ENCODE results near the gene TBL1X.
"Not testable (repeated sequence)": the region's sequence is repeated elsewhere in the genome, so short reads cannot be mapped to it uniquely, and the experiment has no call there.

Gene TBL1X

GRCh38 chrX:9500584-9500983 lies 35.7 kb downstream of the TBL1X start:
- DNase-seq = no peak

- DNase-seq = no peak
Measured at GRCh38 chrX:9501362-9501761, 36.5 kb downstream of the TBL1X start.

DNA sequence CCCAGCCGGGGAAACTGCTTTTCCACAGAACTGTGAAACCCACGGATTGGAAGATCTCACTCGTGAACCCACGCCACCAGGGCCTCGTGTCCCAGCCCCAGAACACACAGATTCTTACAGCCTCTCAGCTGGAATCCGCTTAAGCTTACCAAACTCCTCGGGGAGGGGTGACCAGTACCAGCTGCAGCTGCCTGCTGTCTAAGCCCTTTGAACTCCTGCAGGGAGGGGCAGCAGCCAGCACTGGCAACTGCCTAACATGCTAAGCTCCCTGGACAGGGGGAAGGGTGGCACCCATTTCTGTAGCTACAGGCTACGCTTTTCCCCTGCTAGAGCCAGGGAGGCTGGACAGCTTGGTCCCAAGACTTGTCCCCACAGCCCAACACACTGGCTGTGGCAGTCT lies 38.4 kb downstream of the TBL1X start:
- DNase-seq = no peak

DNA sequence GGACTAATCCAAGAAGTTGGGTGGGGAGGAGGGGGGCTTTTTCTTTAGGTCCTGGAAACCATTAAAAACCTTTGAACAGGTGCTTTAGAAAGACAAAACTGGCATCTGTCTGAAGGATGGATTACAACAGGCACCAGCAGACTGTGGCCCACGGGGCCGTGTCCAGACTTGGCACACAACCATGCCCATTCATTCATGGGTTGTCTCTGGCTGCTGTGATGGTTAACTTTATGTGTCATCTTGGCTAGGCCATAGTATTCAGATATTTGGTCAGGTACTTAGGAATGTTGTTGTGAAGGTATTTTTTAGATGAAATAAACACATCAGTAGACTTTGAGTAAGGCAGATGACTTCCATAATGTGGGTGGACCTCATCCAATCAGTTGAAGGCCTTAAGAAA lies 45.5 kb downstream of the TBL1X start:
- DNase-seq = no peak

GRCh38 chrX:9510980-9511379 lies 46.1 kb downstream of the TBL1X start:
- no peak for DNase-seq

DNA sequence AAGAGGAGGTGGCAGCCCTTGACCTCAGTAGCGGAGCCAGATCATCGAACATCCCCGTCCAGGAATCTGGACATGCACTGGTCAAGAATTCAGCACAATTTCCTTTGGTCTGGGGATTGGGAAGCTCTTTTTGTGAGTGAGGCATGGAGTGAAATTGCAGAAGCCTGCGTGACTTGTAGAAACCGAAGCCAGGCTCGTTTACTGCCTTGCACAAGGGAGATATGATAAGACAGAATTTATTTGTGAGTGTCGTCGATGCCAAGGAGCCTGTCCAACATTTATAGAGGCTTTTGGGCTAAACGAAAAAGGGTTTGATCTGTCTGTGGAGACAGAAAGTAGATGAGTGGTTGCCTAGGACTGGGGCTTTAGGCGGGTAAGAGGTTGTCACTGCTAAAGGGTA lies 50.6 kb downstream of the TBL1X start:
- no peak for DNase-seq

DNA sequence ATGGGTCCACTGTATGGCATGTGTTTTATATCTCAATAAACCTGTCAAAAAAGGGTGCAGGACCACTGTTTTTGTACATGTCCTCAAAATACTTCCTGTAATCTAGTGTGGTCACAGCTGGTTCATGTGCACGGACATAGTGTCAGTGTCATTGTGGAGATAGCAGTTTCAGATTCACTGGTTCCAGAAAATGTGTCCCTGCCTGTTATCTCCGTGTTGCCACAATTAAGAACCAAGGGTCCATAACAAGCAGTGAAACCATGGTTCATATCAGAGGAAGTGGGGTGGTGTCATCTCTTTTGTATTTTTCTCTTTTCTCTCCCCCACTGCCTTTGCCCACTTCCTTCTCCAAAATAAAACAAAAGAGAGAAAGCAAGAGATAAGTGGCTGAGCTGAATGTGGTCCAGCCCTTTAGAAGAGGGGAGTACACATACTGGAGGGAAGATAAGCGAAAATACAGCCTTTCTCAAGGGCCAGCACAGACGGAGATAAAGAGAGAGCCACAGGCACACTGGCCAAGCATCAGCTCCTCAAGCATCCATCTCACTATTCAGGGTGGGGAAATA lies 51.2 kb downstream of the TBL1X start:
- no peak for DNase-seq

GRCh38 chrX:9516635-9517034 lies 51.8 kb downstream of the TBL1X start:
- DNase-seq = no peak

DNA sequence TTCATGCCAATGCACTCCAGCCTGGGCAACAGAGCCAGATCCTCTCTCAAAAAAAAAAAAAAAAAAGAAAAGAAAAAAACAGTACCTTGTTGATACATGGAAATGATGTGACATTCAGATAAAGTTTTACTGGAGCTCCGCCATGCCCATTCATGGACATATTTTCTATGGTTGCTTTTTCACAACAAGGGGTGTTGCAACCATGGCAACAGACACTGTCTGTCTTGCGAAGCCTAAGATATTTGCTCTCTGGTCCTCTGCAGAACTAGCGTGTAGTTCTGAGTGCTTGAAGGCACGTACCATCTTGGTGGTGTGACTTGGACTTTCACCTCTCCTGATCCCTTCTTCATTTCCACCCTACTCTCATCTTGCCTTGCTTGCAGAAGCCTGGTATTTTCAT lies 53.2 kb downstream of the TBL1X start:
- no peak for DNase-seq

- no peak for DNase-seq
Measured at GRCh38 chrX:9518889-9519288, 54.0 kb downstream of the TBL1X start.

DNA sequence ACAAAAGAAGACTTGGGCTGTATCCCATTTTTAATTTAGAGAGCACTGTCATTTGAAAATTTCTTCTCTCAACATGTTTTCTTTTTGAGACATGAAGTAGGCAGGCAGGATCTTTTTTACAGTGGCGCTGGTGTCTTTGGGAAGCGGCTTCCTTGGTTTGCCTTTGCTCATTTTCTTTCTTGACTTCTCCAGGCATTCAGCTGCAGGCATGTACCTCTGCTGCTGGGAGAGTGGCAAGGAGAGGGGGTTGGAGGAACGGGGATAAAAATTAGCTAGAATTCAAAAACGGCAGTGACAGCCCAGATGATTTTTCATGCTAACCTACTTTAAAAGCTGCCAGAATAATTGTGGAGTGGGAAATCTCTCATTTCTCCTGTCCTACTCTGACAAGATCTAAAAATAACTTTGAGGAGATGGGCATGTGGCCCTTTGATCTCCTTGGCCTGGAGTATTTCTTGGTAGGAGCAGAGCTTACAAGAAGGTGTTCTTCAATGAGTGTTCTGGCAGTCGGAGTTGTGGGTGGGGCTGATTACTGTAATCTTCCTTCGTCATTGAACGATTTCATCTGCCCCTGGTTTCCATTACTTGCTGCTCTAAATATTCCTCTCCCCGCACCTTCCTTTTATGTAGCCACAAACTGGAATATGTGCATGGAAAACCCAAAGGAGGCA lies 54.8 kb downstream of the TBL1X start:
- no peak for DNase-seq

DNA sequence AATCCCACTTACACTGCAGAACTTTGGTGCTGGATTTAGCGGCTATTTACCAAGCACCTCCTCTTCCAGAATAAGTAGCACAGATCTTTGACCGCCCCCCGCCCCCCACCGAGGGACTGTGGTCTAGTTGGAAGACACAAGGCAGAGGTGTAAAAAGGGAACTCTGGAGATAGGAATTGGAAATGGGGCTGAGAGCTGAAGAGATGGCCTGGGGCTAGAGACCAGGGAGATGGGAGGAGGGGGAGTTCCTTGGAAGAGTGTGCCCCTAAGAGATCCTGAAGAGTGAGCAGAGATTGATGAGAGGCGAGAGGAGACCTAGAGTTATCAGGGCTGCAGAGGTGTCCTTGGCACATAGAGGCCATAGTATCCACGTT lies 55.3 kb downstream of the TBL1X start:
- no peak for DNase-seq

DNA sequence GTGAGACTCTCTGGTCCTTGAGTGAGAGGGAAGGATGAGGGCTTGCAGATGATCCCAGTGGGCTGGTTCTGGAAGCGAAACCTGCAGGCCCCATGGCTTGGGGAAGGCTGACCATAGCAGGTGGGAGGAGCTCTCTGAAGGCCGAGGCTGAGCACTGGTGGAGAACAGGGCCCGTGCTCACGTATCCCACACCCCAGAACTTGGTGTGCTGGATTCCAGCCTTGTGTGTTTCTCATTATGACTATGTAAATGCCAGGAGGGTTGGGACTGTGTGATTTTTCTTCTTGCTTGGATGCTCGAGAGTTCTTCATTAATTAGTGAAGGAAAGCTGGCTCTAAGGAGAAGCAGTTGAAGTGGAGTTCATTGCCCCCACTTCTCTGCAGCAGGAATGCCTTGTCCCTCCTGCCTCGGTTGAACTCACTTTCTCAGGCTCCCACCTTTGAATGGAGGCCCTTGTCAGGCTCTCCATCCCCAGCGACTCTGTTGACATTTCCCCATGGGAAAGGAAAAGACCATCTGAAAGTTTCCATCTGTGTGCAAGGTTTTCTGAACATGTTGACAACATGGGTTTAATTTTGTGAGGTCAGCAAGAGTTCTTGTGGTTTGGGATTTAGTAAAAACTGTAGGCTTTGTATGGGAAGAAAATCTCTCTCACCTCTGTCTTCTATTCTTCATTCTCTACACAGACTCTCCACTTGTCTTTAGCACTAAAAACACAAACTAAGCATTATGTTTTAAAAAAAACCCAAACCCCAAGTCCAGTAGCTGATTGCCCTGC lies 57.7 kb downstream of the TBL1X start:
- DNase-seq = no peak

DNA sequence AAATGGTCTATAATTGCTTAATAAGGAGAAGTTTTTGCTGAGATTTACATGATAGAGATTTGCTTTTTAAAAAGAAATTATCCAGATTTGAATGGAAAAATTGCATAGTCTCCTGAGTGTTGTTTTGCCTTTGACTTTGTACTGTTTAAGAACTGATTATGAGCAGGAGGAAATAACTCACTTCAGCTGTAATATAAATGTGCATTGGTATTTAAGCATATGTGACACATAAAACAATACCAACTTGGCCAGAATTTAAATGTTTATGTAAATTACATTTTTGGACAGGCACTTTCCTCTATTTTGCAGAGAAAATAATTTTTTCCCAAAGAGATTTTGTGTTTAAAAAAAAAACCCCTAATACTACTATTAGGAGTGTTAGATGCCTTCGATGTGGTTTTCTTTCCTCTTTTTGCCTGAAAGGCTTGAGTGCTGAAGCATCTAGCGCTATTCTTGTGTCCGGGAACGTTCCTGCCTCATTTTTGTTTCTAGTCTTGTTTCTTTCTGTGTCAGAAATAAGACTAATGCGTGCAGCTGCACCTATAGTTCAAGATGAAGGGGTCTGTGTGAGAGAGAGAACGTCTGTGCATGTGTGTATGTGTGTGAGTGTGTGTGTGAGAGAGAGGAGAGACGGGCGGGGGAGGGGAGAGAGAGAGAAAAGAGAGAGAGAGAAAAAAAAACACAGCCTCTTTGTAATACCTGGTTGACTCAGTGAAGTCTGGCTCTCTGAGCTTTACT lies 60.8 kb downstream of the TBL1X start:
- no peak for DNase-seq

GRCh38 chrX:9526965-9527364 lies 62.1 kb downstream of the TBL1X start:
- DNase-seq = no peak

DNA sequence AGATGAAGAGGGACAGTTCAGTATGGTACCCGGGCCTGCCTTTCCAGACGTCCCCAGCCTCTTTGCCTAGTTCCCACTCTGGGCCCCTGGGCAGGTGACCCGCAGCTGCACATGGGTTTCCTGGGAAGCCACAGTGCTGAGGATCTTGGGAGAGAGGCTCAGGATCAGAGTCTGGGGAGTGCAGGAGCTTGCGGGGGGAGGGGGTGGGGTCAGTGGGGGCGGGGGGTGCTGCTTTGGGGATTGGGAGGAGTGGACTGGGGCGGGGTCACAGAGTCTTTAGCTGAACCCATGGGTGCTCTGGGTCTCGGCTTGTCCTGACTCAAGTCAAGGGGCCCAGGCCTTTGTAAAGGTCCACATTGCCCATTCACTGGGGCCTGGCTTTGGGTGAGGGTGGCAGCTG lies 63.6 kb downstream of the TBL1X start:
- no peak for DNase-seq

GRCh38 chrX:9529223-9529622 lies 64.4 kb downstream of the TBL1X start:
- no peak for DNase-seq

DNA sequence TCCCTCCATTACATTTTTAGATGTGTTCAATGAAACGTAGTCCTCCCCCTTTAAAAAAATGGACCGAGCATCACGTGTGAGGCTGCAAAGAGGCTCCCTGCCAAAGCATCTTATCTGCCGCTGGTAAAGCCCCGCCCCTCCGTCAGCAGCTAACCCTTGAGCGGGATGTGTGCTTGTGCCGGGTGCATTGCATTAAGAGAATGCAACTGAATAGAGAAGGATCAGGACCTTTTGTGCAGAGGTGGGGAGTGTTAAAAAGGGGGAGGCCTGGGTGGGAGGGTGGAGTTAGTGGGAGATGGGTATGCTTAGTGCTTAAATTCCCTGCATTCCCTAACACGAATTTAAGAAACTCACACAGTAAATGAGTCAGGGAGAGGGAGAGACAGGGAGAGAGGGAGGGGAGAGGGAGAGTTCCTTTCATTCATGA lies 66.0 kb downstream of the TBL1X start:
- peak; percentile 0 to 10 (median 4) for DNase-seq

DNA sequence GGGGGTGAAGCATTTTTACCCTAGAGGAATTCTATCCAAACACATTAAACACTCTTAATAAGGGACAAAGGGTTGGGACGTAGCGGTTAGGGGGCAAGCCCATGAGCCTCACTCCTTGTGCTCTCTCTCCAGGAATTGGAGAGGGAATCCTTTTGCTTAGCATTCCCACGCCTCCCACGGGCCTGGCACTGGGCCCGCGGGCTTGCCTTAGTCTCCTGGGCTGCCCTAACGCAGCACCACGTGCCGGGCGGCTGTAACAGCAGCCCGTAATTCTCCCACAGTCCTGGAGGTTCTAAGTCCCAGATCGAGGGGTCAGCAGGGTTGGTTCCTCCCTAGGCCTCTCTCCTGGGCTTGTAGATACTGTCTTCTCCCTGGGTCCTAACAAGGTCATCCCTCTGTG lies 67.5 kb downstream of the TBL1X start:
- no peak for DNase-seq

- DNase-seq = no peak
Measured at GRCh38 chrX:9533611-9534010, 68.8 kb downstream of the TBL1X start.

- DNase-seq = no peak
Measured at GRCh38 chrX:9534686-9535085, 69.8 kb downstream of the TBL1X start.

- DNase-seq = no peak
Measured at GRCh38 chrX:9535101-9535500, 70.2 kb downstream of the TBL1X start.

DNA sequence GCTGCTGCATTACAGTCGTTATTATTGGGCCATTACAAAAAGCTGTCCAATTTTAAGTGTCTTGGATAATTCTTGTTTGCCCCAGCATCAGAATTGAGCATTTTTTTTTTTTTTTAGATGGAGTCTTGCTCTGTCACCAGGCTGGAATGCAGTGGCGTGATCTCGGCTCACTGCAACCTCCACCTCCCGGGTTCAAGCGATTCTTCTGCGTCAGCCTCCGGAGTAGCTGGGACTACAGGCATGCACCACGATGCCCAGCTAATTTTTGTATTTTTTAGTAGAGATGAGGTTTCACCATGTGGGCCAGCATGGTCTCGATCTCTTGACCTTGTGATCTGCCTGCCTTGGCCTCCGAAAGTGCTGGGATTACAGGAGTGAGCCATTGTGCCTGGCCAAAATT lies 71.3 kb downstream of the TBL1X start:
- not testable (repeated sequence) for DNase-seq

- DNase-seq = no peak
Measured at GRCh38 chrX:9537781-9538180, 72.9 kb downstream of the TBL1X start.
